Heart left ventricle (tissue), 16 donors: ENCODE data around the gene PPM1D. TPM values are rescaled to one million over a fixed set of nuclear protein-coding genes. Genes with fewer than 3 reads are reported as not detected.
A peak's percentile ranks its signal among the peaks of the same experiment; 100 is the strongest.

Experiments
- ATAC-seq, 4 donors: fragments of 200-7000 bp; cut with Tn5 transposase; one replicate each; pipeline ENCODE4 v1.9.1; 2020 to 2022; ENCODE audit warnings: moderate library complexity in 4 of 4, mild to moderate bottlenecking in 3 of 4, moderate number of reproducible peaks in 1 of 4
- DNase-seq, 5 donors: peaks; one replicate each; pipeline ENCODE4 v3.0.0-alpha.2; 2020
- H3K27ac ChIP-seq, 12 donors: fragments of 200-600 bp; sonication (generic) in 4 of 12; one replicate each; pipeline versions ENCODE4 v1.5.0 to v1.8.0; 2016 to 2022; ENCODE audit warnings: mild to moderate bottlenecking in 2 of 12
- H3K27me3 ChIP-seq, 9 donors: fragments of 200-600 bp; sonication (generic) in 2 of 9; one replicate each; pipeline versions ENCODE4 v1.5.1 to v1.8.0; 2016 to 2022; ENCODE audit warnings: mild to moderate bottlenecking in 3 of 9
- H3K36me3 ChIP-seq, 9 donors: fragments of 200-600 bp; sonication (generic) in 2 of 9; one replicate each; pipeline versions ENCODE4 v1.5.0 to v1.8.0; 2018 to 2022; ENCODE audit warnings: mild to moderate bottlenecking in 2 of 9
- H3K4me1 ChIP-seq, 12 donors: fragments of 200-600 bp; sonication (generic) in 4 of 12; one replicate each; pipeline versions ENCODE4 v1.5.0 to v1.8.0; 2016 to 2022; ENCODE audit warnings: mild to moderate bottlenecking in 3 of 12
- H3K4me3 ChIP-seq, 12 donors: fragments of 200-600 bp; sonication (generic) in 4 of 12; one replicate each; pipeline versions ENCODE4 v1.5.0 to v1.8.0; 2017 to 2022; ENCODE audit warnings: mild to moderate bottlenecking in 9 of 12, moderate library complexity in 4 of 12
- H3K9me3 ChIP-seq, 12 donors: fragments of 200-600 bp; sonication (generic) in 4 of 12; one replicate each; pipeline versions ENCODE4 v1.5.0 to v1.8.0; 2016 to 2022; ENCODE audit warnings: mild to moderate bottlenecking in 1 of 12
- POLR2A ChIP-seq, 2 donors: fragments of 450-650 bp; IDR thresholded peaks; one replicate each; pipeline ENCODE4 v1.6.1; 2017; ENCODE audit warnings: antibody characterized with exemption in 2 of 2, mild to moderate bottlenecking in 2 of 2, moderate library complexity in 2 of 2
- WGBS, 4 donors: extraction: QIAGEN DNeasy Blood & Tissue Kit in 2 of 4; methylation state at CpG; one replicate each; pipeline versions ENCODE4 v1.1.5 to v1.1.7; 2013 to 2018; 5-methylcytosine and 5-hydroxymethylcytosine counted together
- intact Hi-C, 10 donors: fragments of 100-400 bp; cut with DNase I; formaldehyde crosslinking; loops; one replicate each; pipeline versions ENCODE4 v1.11.1 to v1.14.2; 2022
- polyA plus RNA-seq, 2 donors: library from polyadenylated mRNA; stranded (reverse); fragments of 200-250 nt; gene quantifications; one replicate each; pipeline ENCODE4 v1.2.3, GENCODE V29; 2013
- total RNA-seq, 9 donors: library from RNA; depleted of rRNA in 2 of 9; stranded (reverse); fragments of >200 nt in 2 of 9; fragmentation: NEBNext Ultra II Directional in 3 of 9; extraction: Animal tissue kit (Norgen Biotek cat#: 25700) in 3 of 9; gene quantifications; one replicate each; pipeline versions ENCODE4 v1.1.0 to v1.2.4, GENCODE V29; 2016 to 2023
- TF ChIP-seq, protein P1 (sequence below), 12 donors: fragments of 200-600 bp; sonication (generic) in 4 of 12; IDR thresholded peaks; one replicate each; pipeline versions ENCODE4 v1.5.0 to v1.8.0; 2018 to 2022; ENCODE audit warnings: antibody characterized with exemption in 12 of 12, mild to moderate bottlenecking in 5 of 12
- donor health status: ischemic (EF 13 %, LVEDD 7.1; RV severe dilation, severe dysfunction).
- donor health status: healthy with polysubstance abuse.
- donor health status: DM: no; HTN: yes; CAD: no.
- donor health status: DM: no; HTN: no; CAD: no.
- donor health status: ischemic (EF 25% LVEDD 6.9; RV normal size, moderate dysfunction).
- donor health status: ischemic (EF 25% LVEDD 5.7; RV mildly dilated, moderate dysfunction).
- donor health status: healthy.
- donor health status: DM: yes; HTN: yes; CAD: no.
- donor health status: ischemic (EF 35%, LVEDD 5.7; RV mildly dilated, moderate dysfunction).
- donor health status: nonischemic (EF 11% LVEDD 7.7; RV severe dilation, severe dysfunction).
- donor health status: DM: yes; HTN: yes; CAD: no.
- donor health status: PGD.
- donor health status: ischemic (EF 29% LVEDD 5.4; RV normal size, mild dysfunction).
- donor health status: nonischemic (EF 23%, LVEDD 6.1; RV moderate dilation, normal function).

PPM1D gene
- total and polyA plus RNA-seq, 11 donors = 1.9 to 11.4 (median 7.4) TPM

DNA sequence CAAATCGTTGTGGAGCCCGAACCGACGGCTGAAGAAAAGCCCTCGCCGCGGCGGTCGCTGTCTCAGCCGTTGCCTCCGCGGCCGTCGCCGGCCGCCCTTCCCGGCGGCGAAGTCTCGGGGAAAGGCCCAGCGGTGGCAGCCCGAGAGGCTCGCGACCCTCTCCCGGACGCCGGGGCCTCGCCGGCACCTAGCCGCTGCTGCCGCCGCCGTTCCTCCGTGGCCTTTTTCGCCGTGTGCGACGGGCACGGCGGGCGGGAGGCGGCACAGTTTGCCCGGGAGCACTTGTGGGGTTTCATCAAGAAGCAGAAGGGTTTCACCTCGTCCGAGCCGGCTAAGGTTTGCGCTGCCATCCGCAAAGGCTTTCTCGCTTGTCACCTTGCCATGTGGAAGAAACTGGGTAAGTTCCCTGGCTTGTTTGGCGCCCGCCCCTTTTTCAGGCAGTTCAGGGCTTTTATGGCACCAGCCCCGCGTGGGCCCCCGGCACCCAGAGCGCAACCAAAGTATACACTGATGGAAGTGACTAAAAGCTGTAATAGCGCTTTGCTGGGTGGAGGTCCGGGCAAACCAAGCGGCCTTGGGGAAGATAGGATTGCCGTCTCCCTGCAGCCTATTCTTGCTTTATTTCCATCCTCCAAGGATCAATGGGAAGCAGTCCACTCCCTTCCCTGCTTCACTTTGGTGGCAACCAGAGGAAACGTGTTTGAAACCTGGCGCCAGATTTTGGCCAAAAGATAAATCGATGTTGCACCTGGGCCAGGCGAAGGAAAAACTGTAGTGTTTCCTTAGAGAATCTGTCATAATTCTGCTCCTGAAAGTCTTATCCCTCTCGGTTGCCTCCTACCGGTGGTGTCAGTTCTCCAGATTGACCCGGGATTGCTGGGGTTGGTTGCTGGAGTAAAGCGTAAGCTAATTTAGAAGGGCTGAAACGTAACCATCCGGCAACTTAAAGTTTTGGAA lies 775 bp downstream of the PPM1D start:
- H3K4me3 ChIP-seq = peak overlapping the region; percentile 67 to 98 (median 92)
- ATAC-seq (peak in 3 of 4 donors; percentile 4 to 57 (median 36)), DNase-seq (peak in 4 of 5 donors; percentile 76 to 83 (median 78))
- H3K27ac ChIP-seq = peak overlapping the region; percentile 89 to 100 (median 97)
- no peaks in the 10 kb centered on the region for H3K27me3 ChIP-seq
- peaks cover 0 to 59% (median 22%) of the 10 kb centered on the region in 12 donors for H3K4me1 ChIP-seq
- no peaks in the 10 kb centered on the region for H3K9me3 ChIP-seq
- TF ChIP-seq POLR2A (IDR thresholded peaks at IDR 0.05) = no peak
- TF ChIP-seq, protein P1, sequence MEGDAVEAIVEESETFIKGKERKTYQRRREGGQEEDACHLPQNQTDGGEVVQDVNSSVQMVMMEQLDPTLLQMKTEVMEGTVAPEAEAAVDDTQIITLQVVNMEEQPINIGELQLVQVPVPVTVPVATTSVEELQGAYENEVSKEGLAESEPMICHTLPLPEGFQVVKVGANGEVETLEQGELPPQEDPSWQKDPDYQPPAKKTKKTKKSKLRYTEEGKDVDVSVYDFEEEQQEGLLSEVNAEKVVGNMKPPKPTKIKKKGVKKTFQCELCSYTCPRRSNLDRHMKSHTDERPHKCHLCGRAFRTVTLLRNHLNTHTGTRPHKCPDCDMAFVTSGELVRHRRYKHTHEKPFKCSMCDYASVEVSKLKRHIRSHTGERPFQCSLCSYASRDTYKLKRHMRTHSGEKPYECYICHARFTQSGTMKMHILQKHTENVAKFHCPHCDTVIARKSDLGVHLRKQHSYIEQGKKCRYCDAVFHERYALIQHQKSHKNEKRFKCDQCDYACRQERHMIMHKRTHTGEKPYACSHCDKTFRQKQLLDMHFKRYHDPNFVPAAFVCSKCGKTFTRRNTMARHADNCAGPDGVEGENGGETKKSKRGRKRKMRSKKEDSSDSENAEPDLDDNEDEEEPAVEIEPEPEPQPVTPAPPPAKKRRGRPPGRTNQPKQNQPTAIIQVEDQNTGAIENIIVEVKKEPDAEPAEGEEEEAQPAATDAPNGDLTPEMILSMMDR (IDR thresholded peaks at IDR 0.05) = peak; percentile 58 to 84 (median 70)
- H3K36me3 ChIP-seq = no peaks in the 10 kb centered on the region
- 0 to 1% (median 0%) methylated on average over 29 to 69 of the region's 69 CpGs for WGBS, 4 donors
- intact Hi-C loops = loop anchor here in 5 of 10 donors (2.0 to 5.0 kb wide), 6 partner anchors 28 to 76 kb away; partner anchors contain the start of gene APPBP2 (in 1 of the 5)

DNA sequence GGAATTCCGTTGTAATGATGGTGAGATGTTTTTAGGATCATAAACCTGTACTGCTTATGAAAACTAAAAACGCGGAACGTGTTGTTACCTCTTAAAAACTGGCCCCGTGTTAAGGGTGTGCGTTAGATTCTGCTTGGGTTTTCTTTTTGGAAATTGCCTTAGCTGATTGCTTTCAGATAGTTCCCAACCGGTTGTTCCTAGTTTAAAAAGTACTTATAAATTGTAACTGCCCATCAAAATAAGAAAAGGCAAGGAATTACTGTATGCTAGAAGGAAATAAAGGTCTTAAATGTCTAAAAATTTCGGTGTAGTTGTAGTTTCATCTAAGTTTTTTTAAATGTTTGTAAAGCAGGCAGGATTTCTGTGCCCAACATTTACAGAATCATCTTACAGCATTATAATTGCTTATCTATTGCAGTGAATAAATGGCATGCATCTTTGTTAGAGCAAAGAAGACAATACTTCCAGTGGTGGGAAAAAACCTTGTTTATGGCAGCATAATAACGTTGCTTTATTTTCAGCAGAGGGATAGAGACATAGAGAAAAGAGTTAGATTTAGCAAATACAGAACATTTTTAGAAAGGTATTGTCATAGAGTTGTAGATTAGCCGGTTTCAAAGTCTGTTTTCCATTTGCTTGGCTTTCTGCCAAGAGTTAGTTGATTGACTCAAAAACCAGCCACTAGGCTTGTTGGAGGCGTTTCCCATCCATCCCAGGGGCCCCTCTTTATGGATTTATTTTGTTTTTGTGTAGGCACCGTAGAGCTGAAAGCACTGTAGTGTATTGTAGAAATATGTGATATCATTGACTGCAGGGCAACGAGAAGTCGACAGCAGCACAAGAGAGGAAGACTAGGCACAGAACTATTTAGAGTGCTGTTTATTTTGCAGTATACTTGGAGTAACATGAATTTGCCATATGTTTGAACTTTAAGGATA lies 1.7 kb downstream of the PPM1D start:
- Histone ChIP-seq H3K4me1 (peaks cover 0 to 66% (median 25%) of the 10 kb centered on the region in 12 donors), H3K4me3 (peak overlapping the region; percentile 67 to 98 (median 92)), H3K27ac (peak overlapping the region; percentile 18 to 100 (median 97)), H3K27me3 (no peaks in the 10 kb centered on the region), H3K9me3 (no peaks in the 10 kb centered on the region), H3K36me3 (no peaks in the 10 kb centered on the region)
- ATAC-seq = peak in 2 of 4 donors; percentile 8 to 13
- 0 to 1% (median 1%) methylated on average over 14 of the region's 14 CpGs for WGBS, 4 donors
- intact Hi-C loops = loop anchor here in 5 of 10 donors (2.0 to 5.0 kb wide), 6 partner anchors 29 to 77 kb away; partner anchors contain the start of gene APPBP2 (in 1 of the 5)
- peak in 1 of 2 donors; percentile 8 for TF ChIP-seq POLR2A (IDR thresholded peaks at IDR 0.05)
- TF ChIP-seq, protein P1 (IDR thresholded peaks at IDR 0.05) = peak in 2 of 12 donors; percentile 11 to 14
- peak in 3 of 5 donors; percentile 47 to 59 (median 57) for DNase-seq

DNA sequence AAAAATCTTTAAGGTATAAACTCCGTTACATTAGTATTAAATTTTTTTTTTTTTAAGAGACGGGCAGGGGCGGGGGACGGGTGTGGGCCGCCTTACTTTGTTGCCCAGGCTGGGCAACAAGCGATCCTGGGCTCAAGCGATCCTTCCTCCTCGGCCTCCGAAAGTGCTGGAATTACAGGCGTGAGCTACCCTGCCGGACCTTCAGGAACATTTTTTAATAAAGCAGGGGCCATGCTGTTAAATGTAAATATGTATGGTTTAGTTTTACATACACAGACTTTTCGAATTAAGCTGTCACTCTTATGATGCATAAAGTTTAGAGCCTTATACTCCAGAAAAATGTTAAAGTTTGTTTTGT lies 2.4 kb downstream of the PPM1D start:
- no peaks in the 10 kb centered on the region for H3K36me3 ChIP-seq
- H3K27ac ChIP-seq = peak overlapping the region in 8 of 12 donors; percentile 21 to 100 (median 98)
- no peak for ATAC-seq
- peak overlapping the region in 11 of 12 donors; percentile 67 to 98 (median 93) for H3K4me3 ChIP-seq
- DNase-seq = no peak
- peaks cover 0 to 68% (median 25%) of the 10 kb centered on the region in 12 donors for H3K4me1 ChIP-seq
- intact Hi-C loops = loop anchor here in 4 of 10 donors (5.0 kb wide), 2 partner anchors 35 to 40 kb away; no protein-coding TSS in a partner anchor
- WGBS, 4 donors = 22 to 28% (median 24%) methylated on average over 12 of the region's 12 CpGs
- H3K27me3 ChIP-seq = no peaks in the 10 kb centered on the region
- no peaks in the 10 kb centered on the region for H3K9me3 ChIP-seq
- TF ChIP-seq, protein P1 (IDR thresholded peaks at IDR 0.05) = no peak
- no peak for TF ChIP-seq POLR2A (IDR thresholded peaks at IDR 0.05)
